HAP-1 (cell line): ENCODE data around the gene KAZN.

ENCODE experiments used
- DNase-seq, 2 experiments: peaks; one replicate each; pipeline ENCODE4 v3.0.0-alpha.2; 2016 to 2020; ENCODE audit warnings: low spot score in 2 of 2
- H3K27me3 ChIP-seq: fragments of 250-450 bp; sonication (Bioruptor Pico); 2 replicates; pipeline ENCODE4 v1.5.1; 2020; ENCODE audit warnings: low read depth, mild to moderate bottlenecking, moderate library complexity
- H3K36me3 ChIP-seq: fragments of 250-450 bp; sonication (Bioruptor Pico); replicated peaks from 2 replicates; pipeline ENCODE4 v1.5.1; 2020; ENCODE audit warnings: mild to moderate bottlenecking
- H3K4me1 ChIP-seq: fragments of 250-450 bp; sonication (Bioruptor Pico); 2 replicates; pipeline ENCODE4 v1.5.1; 2020; ENCODE audit warnings: mild to moderate bottlenecking
- H3K4me3 ChIP-seq: fragments of 250-450 bp; sonication (Bioruptor Pico); 2 replicates; pipeline ENCODE4 v1.5.1; 2020; ENCODE audit warnings: mild to moderate bottlenecking, moderate library complexity
- H3K9me3 ChIP-seq: fragments of 250-450 bp; sonication (Bioruptor Pico); 2 replicates; pipeline ENCODE4 v1.5.1; 2020; ENCODE audit warnings: mild to moderate bottlenecking, moderate library complexity
- in situ Hi-C: fragments of 300-500 bp; cut with MboI; formaldehyde crosslinking; loops from 3 replicates; pipeline ENCODE4 v1.14.3; 2020; ENCODE audit warnings: low sequenced_read_pairs, inconsistent platforms, mixed read lengths

The KAZN gene

DNA sequence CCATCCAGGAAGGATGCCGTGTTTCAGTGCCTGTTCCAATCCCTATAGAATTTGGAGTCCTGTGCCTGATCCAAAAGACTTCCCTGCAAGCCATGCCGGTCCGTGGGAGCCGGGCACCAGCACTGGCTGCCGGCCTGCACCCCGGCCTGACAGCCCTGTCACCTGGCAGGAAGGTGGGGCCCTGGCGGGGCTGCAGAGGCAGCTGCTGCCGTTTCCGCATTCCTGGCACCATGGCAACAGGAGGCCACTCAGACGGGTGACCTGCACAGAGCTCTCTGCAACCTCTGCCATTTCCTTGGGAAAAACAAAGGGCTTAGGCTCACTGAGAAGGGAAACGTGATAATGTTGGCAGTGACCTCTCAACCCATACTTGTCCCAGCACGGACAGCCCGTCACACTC is 491.9 kb downstream of the KAZN start:
- Histone ChIP-seq H3K27me3 (no peaks in the 10 kb centered on the region), H3K4me1 (no peaks in the 10 kb centered on the region), H3K4me3 (no peak overlapping the region), H3K36me3 (no peaks in the 10 kb centered on the region), H3K9me3 (no peaks in the 10 kb centered on the region)
- peak in 1 of 2 experiments; percentile 29 for DNase-seq
- in situ Hi-C loops: no loop called here

DNA sequence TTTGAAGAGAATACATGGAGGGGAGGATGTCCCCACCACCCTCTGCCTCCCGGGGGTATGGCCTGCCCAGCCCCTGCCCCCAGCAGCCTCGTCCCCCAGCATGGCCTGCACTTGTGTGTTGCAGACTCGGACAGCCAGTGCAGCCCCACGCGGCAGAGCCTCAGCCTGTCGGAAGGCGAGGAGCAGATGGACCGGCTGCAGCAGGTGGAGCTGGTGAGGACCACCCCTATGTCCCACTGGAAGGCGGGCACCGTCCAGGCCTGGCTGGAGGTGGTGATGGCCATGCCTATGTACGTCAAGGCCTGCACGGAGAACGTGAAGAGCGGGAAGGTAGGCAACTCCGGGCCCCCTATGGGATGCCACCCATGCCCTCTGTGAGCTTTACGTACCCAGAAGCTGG is 495.6 kb downstream of the KAZN start:
- H3K27me3 ChIP-seq: no peaks in the 10 kb centered on the region
- no peaks in the 10 kb centered on the region for H3K4me1 ChIP-seq
- DNase-seq: no peak
- H3K36me3 ChIP-seq: no peaks in the 10 kb centered on the region
- no peaks in the 10 kb centered on the region for H3K9me3 ChIP-seq
- no peak overlapping the region for H3K4me3 ChIP-seq
- in situ Hi-C loops: no loop called here

DNA sequence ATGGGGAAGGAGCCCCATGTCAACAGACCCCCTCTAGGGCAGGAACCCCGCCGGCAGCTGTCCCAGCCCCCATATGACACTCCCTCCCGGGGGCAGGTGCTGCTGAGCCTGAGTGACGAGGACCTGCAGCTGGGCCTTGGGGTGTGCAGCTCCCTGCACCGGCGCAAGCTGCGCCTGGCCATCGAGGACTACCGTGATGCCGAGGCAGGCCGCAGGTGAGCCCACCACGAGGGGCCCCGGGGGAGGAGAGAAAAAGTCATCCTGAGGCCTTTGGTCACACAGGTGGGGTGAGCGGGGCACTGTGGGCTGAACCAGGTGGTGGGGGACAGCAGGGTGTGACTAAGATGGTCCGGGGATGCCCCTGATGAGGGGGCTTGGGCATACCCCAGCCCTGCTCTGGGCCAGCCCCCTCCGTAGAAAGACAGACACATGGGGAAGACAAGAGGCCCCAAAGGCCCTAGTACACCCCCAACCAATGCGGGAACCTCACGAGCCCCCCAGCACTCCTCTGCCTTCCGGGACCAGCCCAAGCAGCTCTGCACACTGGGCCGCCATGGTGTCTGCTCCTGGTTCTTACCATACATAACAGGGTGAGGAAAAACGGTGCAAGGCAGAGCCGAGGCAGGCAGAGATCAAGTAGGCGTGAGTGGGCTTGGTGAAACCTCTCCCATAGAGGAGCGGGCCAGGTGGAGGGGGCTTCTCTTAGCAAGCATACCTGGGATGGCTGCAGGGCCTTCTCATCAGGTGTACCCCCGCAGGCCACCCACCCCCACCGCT is 496.4 kb downstream of the KAZN start:
- Histone ChIP-seq H3K27me3 (peaks cover 6% of the 10 kb centered on the region; the same call in 1 of the 2 replicates), H3K4me1 (no peaks in the 10 kb centered on the region), H3K4me3 (no peak overlapping the region), H3K36me3 (no peaks in the 10 kb centered on the region), H3K9me3 (no peaks in the 10 kb centered on the region)
- no peak for DNase-seq
- in situ Hi-C loops: no loop called here

DNA sequence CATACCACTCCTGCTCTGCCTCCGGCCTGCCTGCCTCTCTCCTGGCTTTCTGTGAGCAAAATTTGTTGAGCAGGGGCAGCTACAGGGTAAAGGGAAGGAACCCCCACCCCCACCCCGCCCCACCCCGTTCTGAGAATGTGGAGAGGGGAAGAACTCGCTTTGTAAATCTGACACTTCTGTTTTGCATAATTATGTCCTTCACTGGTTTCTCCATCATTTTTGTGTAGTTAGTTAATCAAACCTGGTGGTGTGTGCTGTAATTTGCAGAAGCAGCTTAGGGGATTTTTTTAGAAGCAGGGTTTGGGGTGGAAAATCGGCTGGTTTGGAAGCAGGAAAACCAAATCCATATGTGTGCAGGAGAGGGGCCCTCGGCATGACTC is 497.0 kb downstream of the KAZN start:
- no peak overlapping the region for H3K4me3 ChIP-seq
- H3K27me3 ChIP-seq: peaks cover 10% of the 10 kb centered on the region
- H3K36me3 ChIP-seq: no peaks in the 10 kb centered on the region
- no peaks in the 10 kb centered on the region for H3K4me1 ChIP-seq
- no peaks in the 10 kb centered on the region for H3K9me3 ChIP-seq
- DNase-seq: no peak
- in situ Hi-C loops: no loop called here

DNA sequence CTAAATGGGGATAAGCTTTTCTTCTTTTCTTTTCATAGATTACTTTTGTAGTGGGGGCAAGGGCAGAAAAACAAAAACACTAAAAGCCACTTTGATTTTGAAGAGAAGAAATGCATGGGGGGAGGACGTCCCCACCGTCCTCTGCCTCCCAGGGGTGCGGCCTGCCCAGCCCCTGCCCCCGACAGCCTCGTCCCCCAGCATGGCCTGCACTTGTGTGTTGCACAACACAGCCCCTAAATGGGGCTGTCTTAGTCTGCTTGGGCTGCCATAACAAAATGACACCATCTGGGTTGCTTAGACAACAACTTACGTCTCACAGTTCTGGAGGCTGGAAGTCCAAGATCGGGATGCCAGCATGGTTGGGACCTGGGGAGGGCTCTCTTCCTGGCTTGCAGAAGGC is 497.8 kb downstream of the KAZN start:
- no peaks in the 10 kb centered on the region for H3K9me3 ChIP-seq
- no peak overlapping the region for H3K4me3 ChIP-seq
- H3K27me3 ChIP-seq: peaks cover 18% of the 10 kb centered on the region
- in situ Hi-C loops: no loop called here
- no peaks in the 10 kb centered on the region for H3K36me3 ChIP-seq
- no peak for DNase-seq
- no peaks in the 10 kb centered on the region for H3K4me1 ChIP-seq

DNA sequence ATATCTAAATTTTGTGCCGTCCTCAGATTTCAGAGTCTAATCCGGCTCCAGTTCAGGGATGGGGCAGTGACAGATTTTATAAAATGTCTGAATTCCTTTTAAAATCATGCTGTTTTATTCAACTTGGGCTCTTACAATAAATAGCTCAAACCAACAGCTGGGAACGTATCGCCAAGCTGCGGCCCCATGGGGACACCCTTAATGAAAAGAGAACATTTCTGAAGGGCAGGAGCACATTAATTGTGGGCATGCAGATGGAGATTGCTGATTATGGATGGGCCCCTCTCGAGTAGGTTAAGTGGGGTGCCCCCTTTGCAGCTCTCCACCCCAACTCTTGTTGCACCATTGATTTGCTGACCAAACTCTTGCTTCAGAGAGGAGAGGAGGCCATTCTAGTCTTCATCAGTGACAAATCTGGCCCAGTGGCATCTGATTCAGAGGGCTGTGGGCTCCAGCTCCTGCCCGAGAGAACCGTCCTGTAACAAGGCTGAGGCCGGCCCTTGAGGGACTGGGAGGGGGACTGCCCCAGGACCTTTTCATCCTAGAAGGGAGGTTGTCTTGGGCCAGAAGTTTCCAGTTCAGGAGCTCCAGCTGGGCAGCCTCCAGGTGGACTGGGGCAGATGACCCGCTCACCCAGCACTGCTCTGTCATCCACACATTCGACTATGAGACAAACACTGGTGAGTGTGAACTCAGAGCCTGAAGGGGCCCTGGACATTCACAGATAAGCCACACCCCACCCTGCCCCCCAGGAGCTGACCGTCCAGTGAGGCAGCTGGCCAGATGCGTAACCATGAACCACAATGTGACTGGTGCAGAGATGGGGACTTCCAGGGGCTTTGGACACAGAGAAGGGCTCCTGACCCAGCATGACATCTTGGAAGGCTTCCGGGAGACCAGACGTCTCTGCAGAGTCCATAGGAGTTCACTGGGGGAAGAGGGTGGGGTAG is 500.0 kb downstream of the KAZN start:
- peaks cover 25% of the 10 kb centered on the region for H3K27me3 ChIP-seq
- in situ Hi-C loops: no loop called here
- no peak overlapping the region for H3K4me3 ChIP-seq
- no peaks in the 10 kb centered on the region for H3K4me1 ChIP-seq
- H3K9me3 ChIP-seq: no peaks in the 10 kb centered on the region
- no peaks in the 10 kb centered on the region for H3K36me3 ChIP-seq
- DNase-seq: no peak

DNA sequence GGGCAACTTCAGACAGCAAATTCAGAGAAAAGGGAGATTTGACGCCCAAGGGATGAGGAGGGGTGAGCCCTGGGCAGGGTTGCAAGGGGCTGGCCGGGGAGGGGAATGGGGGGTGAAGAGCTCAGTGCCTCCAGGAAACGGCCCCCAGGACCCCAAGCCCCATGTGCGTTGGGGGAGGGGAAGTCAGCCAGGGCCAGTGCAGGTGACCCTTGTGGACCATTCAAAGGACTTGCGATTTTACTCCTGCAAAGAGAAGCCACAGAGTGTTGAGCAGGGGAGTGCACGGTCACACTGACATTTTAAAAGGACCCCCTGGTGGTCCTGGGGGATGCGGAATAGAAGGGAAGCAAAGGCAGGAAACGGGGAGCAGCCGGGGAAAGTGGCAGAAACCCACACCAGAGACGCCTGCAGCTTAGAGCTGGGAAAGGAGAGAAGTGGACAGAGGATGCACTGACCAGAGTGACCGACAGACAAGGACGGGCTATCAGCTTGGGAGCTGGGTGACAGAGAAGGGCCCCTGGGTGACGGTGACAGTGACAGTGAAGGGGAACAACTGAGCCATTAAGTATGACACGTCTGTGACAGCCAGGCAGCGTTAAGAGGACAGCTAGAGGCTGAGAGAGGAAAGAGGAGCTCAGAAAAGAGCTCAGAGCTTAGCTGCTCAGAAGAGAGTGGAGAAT is 501.1 kb downstream of the KAZN start:
- no peak for DNase-seq
- Histone ChIP-seq H3K4me3 (no peak overlapping the region), H3K4me1 (no peaks in the 10 kb centered on the region), H3K36me3 (no peaks in the 10 kb centered on the region), H3K9me3 (no peaks in the 10 kb centered on the region), H3K27me3 (peaks cover 25% of the 10 kb centered on the region)
- in situ Hi-C loops: no loop called here

DNA sequence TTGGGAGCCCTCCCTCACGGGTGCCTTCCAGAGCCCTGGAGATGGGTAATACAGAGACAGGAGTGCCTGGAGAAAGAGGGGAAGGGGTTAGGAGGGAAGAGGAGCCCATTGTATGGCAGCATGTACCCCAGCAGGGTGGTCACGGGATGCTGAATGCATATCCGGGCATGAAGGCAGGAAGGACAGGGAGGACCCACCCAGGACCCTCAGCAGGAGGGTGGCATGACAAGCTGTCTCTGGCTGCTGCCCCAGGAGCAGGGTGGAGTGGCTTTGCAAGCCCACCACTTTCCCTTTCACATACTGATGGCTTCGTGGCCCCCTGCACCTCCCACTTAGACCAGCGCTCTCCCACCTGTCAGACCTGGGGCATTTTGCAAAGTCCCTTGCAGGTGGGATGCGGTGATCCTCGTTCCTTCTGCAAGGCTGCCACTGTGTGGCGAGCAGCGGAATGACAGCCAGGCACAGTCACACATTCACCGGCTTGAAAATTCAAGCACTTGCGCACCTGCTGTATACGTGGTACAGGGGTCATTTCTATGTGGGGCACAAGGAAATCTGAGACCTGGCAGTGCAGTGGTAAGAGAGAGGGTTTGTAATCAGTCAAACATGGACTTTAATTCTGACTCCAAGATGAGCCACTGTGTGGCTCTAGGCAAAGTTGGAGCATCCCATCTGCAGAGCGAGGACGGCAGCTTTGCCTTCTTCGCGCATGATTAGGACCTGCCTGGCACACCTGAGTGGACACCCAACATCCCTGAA is 501.8 kb downstream of the KAZN start:
- peak; percentile 12 to 69 for DNase-seq
- Histone ChIP-seq H3K27me3 (peaks cover 25% of the 10 kb centered on the region), H3K9me3 (peaks cover 2% of the 10 kb centered on the region; the same call in 1 of the 2 replicates), H3K4me3 (no peak overlapping the region), H3K4me1 (no peaks in the 10 kb centered on the region), H3K36me3 (no peaks in the 10 kb centered on the region)
- in situ Hi-C loops: no loop called here

DNA sequence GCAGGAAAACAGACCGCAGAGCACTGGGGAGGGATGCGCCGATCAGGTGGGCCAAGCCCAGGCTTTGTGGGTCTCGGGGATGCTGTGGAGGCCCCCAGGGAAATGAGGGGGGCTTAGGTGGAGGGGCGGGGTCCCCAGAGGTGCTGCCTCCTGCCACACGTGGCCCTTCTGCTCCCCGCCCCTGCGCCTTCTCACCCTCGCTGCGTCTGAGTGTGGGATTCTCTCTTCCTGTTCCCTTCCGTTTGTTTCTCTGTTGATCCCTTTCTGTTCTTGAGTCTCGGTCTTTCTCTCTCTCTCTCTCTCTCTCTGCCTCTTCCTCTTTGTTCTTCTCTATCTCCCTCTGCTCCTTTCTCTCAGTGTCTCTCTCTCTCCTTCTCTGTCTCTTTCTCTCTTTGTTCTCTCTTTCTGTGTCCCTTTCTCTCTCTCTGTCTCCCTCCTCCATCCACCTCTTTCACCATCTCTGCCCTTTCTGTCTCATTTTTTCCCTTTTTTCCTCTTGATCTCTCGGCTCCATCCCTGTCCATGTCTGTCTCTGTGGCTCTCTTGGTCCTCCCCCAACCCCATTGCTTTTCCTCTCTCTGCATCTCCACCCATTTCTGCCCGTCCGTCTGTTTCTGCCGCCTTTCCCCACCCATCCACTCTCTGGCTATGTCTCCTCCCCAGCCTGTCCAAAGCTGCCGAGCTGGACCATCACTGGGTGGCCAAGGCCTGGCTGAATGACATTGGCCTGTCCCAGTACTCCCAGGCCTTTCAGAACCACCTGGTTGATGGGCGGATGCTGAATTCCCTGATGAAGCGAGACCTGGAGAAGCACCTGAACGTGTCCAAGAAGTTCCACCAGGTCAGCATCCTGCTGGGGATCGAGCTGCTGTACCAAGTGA is 502.6 kb downstream of the KAZN start:
- Histone ChIP-seq H3K27me3 (peaks cover 25% of the 10 kb centered on the region), H3K36me3 (no peaks in the 10 kb centered on the region), H3K4me3 (no peak overlapping the region), H3K4me1 (no peaks in the 10 kb centered on the region), H3K9me3 (peaks cover 2% of the 10 kb centered on the region; the same call in 1 of the 2 replicates)
- no peak for DNase-seq
- in situ Hi-C loops: no loop called here

DNA sequence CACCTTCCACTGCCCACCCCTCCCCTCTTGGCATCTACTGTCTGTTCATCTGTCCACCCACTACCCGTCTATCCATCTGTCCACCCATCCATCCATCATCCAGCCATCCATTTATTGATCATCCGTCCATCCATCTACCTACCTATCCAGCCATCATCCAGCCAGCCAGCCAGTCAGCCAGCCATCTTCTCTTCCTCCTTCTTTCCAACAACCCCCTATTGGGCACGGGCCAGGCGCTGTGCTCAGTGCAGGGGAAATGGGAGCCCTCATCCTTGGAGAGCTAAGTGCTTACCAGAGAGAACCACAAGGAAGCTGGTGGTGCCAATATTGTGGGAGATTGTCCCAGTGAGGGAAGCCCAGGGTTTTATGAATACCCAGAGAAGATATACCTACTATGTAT is 503.3 kb downstream of the KAZN start:
- H3K27me3 ChIP-seq: peaks cover 25% of the 10 kb centered on the region
- H3K36me3 ChIP-seq: no peaks in the 10 kb centered on the region
- no peak overlapping the region for H3K4me3 ChIP-seq
- DNase-seq: no peak
- in situ Hi-C loops: no loop called here
- peaks cover 2% of the 10 kb centered on the region; the same call in 1 of the 2 replicates for H3K9me3 ChIP-seq
- no peaks in the 10 kb centered on the region for H3K4me1 ChIP-seq

DNA sequence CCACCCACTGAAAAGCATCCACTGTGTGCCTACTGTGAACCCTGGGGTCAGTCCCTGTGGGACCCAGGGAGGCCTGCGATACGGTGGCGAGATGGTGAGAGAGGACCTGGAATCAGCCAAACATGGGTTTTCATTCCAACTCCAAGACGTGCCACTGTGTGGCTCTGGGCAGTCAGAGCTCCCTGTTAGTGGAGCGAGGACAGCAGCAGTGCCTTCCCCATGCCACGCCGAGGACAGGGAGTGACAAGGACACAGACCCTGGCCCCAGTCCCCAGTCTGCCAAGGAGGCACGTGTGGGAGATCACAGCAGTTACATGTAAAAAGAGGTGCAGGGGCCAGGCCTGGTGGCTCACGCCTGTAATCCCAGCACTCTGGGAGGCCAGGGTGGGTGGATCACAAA is 504.2 kb downstream of the KAZN start:
- H3K9me3 ChIP-seq: peaks cover 2% of the 10 kb centered on the region; the same call in 1 of the 2 replicates
- in situ Hi-C loops: no loop called here
- H3K4me3 ChIP-seq: no peak overlapping the region
- H3K36me3 ChIP-seq: no peaks in the 10 kb centered on the region
- DNase-seq: no peak
- peaks cover 25% of the 10 kb centered on the region for H3K27me3 ChIP-seq
- H3K4me1 ChIP-seq: peaks cover 2% of the 10 kb centered on the region; the same call in 1 of the 2 replicates

DNA sequence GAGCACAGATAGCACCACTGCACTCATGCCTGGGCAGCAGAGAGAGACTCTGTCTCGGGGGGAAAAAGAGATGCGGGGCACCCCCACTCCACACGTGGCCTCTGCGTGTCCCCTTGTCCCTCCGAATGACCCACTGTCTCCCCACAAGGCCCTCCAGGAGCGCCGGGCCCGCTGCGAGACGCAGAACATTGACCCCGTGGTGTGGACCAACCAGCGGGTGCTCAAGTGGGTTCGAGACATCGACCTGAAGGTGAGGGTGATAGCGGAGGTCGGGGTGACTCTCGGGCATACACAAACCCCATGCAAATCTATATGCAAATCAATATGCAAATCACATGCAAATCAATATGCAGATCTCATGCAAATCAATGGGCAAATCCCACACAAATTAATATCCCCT is 504.7 kb downstream of the KAZN start:
- in situ Hi-C loops: no loop called here
- DNase-seq: no peak
- Histone ChIP-seq H3K27me3 (peaks cover 25% of the 10 kb centered on the region), H3K4me1 (peaks cover 3% of the 10 kb centered on the region; the same call in 1 of the 2 replicates), H3K9me3 (peaks cover 2% of the 10 kb centered on the region; the same call in 1 of the 2 replicates), H3K36me3 (no peaks in the 10 kb centered on the region), H3K4me3 (no peak overlapping the region)
